Gastrocnemius medialis (tissue), 4 donors: ENCODE data around the gene PRKN. TPM values are rescaled to one million over a fixed set of nuclear protein-coding genes. Genes with fewer than 3 reads are reported as not detected.

ENCODE experiments used
- ATAC-seq, 2 donors: fragments of 150-250 bp; one replicate each; pipeline ENCODE4 v1.9.1; 2016
- DNase-seq, 2 donors: peaks; one replicate each; pipeline ENCODE4 v3.0.0-alpha.2; 2019
- H3K27ac ChIP-seq, 4 donors: fragments of 200-600 bp; sonication (generic); 1 replicate in 1 of 4; 2 replicates in 3 of 4; pipeline ENCODE4 v1.5.1; 2016 to 2018; ENCODE audit warnings: mild to moderate bottlenecking in 2 of 4, moderate library complexity in 1 of 4
- H3K27me3 ChIP-seq, 3 donors: fragments of 200-600 bp; sonication (generic) in 2 of 3; 1 replicate in 1 of 3; 2 replicates in 2 of 3; pipeline versions ENCODE4 v1.5.1 to v1.6.0; 2016 to 2019; ENCODE audit warnings: mild to moderate bottlenecking in 1 of 3, moderate library complexity in 1 of 3
- H3K36me3 ChIP-seq, 2 donors: fragments of 200-600 bp; sonication (generic) in 1 of 2; one replicate each; pipeline ENCODE4 v1.5.1; 2017 to 2018
- H3K4me1 ChIP-seq, 2 donors: fragments of 200-600 bp; sonication (generic) in 1 of 2; one replicate each; pipeline ENCODE4 v1.5.1; 2016 to 2017; ENCODE audit warnings: mild to moderate bottlenecking in 2 of 2
- H3K4me3 ChIP-seq, 4 donors: fragments of 200-600 bp; sonication (generic) in 3 of 4; 1 replicate in 1 of 4; 2 replicates in 3 of 4; pipeline ENCODE4 v1.5.1; 2016 to 2019; ENCODE audit warnings: mild to moderate bottlenecking in 2 of 4
- H3K9me3 ChIP-seq, 3 donors: fragments of 200-600 bp; sonication (generic) in 2 of 3; 1 replicate in 1 of 3; 2 replicates in 2 of 3; pipeline ENCODE4 v1.5.1; 2016 to 2019
- CTCF ChIP-seq, 5 experiments: fragments of 450-650 bp in 3 of 5; fragments of 200-600 bp in 2 of 5; sonication (generic) in 2 of 5; IDR thresholded peaks in 4 of 5; conservative IDR thresholded peaks in 1 of 5; 1 replicate in 4 of 5; 2 replicates in 1 of 5; pipeline ENCODE4 v1.5.1; 2016 to 2019; ENCODE audit warnings: antibody characterized with exemption in 5 of 5, mild to moderate bottlenecking in 3 of 5, moderate library complexity in 3 of 5
- POLR2A ChIP-seq, 2 donors: fragments of 450-650 bp; IDR thresholded peaks; one replicate each; pipeline ENCODE4 v1.6.1; 2017; ENCODE audit warnings: antibody characterized with exemption in 2 of 2, mild to moderate bottlenecking in 2 of 2, moderate library complexity in 2 of 2
- in situ Hi-C, 4 donors: fragments of 200-750 bp; cut with MboI; loops; one replicate each; pipeline versions ENCODE4 v1.15.0 to v1.8.0; 2017; ENCODE audit warnings: low sequenced_read_pairs in 4 of 4
- intact Hi-C: fragments of 100-400 bp; cut with DNase I; formaldehyde crosslinking; loops from one replicate; pipeline ENCODE4 v1.15.1; 2023; ENCODE audit warnings: low total_unique reads
- total RNA-seq, 4 donors: library from RNA; depleted of rRNA; stranded (reverse); fragments of >200 nt; gene quantifications; one replicate each; pipeline versions ENCODE4 v1.1.0 to v1.2.3, GENCODE V29; 2016

PRKN gene
- total RNA-seq, 4 donors from 2014 or later: 8.4 to 21.6 (median 13.7) TPM

DNA sequence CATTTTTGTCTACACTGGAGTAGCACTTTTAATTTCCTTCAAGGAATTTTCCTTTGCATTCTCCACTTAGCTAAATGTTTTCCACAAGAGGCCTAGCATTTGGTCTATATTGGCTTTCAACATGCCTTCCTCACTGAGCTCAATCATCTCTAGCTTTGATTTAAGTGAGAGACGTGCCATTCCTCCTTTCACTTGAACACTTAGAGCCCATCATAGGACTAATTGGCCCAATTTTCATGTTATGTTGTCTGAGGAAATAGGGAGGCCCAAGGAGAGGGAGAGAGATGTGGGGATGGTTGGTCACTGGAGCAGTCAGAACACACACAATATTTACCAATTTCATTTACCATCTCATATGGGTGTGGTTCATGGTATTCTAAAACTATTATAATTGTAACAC is 645.0 kb downstream of the PRKN start:
- DNase-seq: no peak
- intact Hi-C loops: no loop called here
- Histone ChIP-seq H3K36me3 (no peaks in the 10 kb centered on the region), H3K27ac (no peak overlapping the region), H3K4me3 (no peak overlapping the region), H3K9me3 (no peaks in the 10 kb centered on the region), H3K4me1 (no peaks in the 10 kb centered on the region), H3K27me3 (no peaks in the 10 kb centered on the region)
- in situ Hi-C loops: no loop called here
- TF ChIP-seq CTCF (IDR thresholded peaks at IDR 0.05 in 4 of 5, conservative IDR thresholded peaks at IDR 0.05 in 1 of 5): no peak
- no peak for ATAC-seq

- ATAC-seq: no peak
- H3K27me3 ChIP-seq: no peaks in the 10 kb centered on the region
- H3K36me3 ChIP-seq: no peaks in the 10 kb centered on the region
- H3K4me1 ChIP-seq: no peaks in the 10 kb centered on the region
- H3K27ac ChIP-seq: no peak overlapping the region
- in situ Hi-C loops (no loop called here), intact Hi-C loops (no loop called here)
- TF ChIP-seq CTCF (IDR thresholded peaks at IDR 0.05 in 4 of 5, conservative IDR thresholded peaks at IDR 0.05 in 1 of 5): no peak
- TF ChIP-seq POLR2A (IDR thresholded peaks at IDR 0.05): no peak
- H3K4me3 ChIP-seq: no peak overlapping the region
- H3K9me3 ChIP-seq: no peaks in the 10 kb centered on the region
- DNase-seq: no peak
These were observed 648.9 kb downstream of the PRKN start for GRCh38 chr6:162078667-162079066.

GRCh38 chr6:162078126-162078525 is 649.4 kb downstream of the PRKN start:
- no peaks in the 10 kb centered on the region for H3K36me3 ChIP-seq
- no peak overlapping the region for H3K27ac ChIP-seq
- H3K27me3 ChIP-seq: no peaks in the 10 kb centered on the region
- no peak overlapping the region for H3K4me3 ChIP-seq
- DNase-seq (no peak), ATAC-seq (no peak)
- no peaks in the 10 kb centered on the region for H3K4me1 ChIP-seq
- H3K9me3 ChIP-seq: no peaks in the 10 kb centered on the region
- TF ChIP-seq POLR2A (IDR thresholded peaks at IDR 0.05) (no peak), CTCF (IDR thresholded peaks at IDR 0.05 in 4 of 5, conservative IDR thresholded peaks at IDR 0.05 in 1 of 5) (no peak)
- in situ Hi-C loops (no loop called here), intact Hi-C loops (no loop called here)

DNA sequence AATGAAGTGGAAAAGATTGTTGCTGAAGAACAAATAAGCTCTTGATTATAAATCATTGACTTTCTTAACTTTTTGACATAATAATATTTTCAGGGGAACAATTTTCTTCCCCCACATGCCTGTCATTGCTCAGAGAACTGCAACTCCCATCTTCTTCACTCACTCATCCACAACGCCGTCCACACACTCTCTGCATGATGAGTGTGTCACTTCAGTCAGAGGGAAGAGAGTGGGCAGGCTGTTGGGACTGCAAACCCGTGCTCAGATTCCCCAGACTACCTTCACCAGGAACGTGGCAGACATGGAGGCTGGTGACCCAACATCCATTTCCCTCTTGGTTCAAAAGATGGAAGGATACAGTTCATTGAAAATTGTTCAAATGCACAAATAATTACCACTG is 650.8 kb downstream of the PRKN start:
- Histone ChIP-seq H3K4me3 (no peak overlapping the region), H3K36me3 (no peaks in the 10 kb centered on the region), H3K27me3 (no peaks in the 10 kb centered on the region), H3K4me1 (no peaks in the 10 kb centered on the region), H3K9me3 (no peaks in the 10 kb centered on the region), H3K27ac (no peak overlapping the region)
- in situ Hi-C loops: no loop called here
- TF ChIP-seq CTCF (IDR thresholded peaks at IDR 0.05 in 4 of 5, conservative IDR thresholded peaks at IDR 0.05 in 1 of 5): no peak
- no peak for TF ChIP-seq POLR2A (IDR thresholded peaks at IDR 0.05)
- intact Hi-C loops: no loop called here
- no peak for DNase-seq
- no peak for ATAC-seq

DNA sequence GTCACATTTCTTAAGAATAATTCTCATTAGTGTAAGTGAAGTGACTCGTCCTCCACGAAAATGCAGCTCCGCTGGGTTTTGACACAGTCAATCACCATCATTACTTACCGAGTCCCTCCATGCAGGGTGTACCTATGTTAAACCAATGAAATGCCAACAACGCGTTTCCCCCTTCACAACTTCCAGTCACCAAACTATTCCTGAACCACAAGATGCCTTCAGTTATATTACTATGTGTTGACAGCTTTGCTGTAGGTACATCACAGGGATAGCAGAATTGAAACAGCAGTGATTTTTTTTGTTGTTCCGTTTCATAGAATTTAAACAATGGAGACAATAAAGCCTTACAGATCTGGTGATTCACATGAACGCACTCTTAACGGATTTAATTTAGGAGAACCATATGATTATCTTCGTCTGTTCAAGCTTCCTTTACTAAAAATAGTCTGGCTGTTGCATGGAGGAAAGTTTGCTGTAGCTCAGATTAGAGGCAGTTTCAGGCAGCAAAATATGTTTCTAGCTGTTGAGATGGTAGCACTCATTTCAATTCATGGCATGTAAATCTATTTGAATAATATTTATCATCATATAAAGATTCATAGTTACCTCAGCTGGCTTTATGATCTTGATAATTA is 652.8 kb downstream of the PRKN start:
- in situ Hi-C loops: no loop called here
- no peaks in the 10 kb centered on the region for H3K4me1 ChIP-seq
- no peaks in the 10 kb centered on the region for H3K9me3 ChIP-seq
- ATAC-seq: no peak
- TF ChIP-seq POLR2A (IDR thresholded peaks at IDR 0.05) (no peak), CTCF (IDR thresholded peaks at IDR 0.05 in 4 of 5, conservative IDR thresholded peaks at IDR 0.05 in 1 of 5) (no peak)
- no peak overlapping the region for H3K4me3 ChIP-seq
- H3K27ac ChIP-seq: no peak overlapping the region
- H3K36me3 ChIP-seq: no peaks in the 10 kb centered on the region
- H3K27me3 ChIP-seq: no peaks in the 10 kb centered on the region
- DNase-seq: no peak
- intact Hi-C loops: no loop called here
